HCT116 (cell line): ENCODE data around the gene CBLB. TPM values are rescaled to one million over a fixed set of nuclear protein-coding genes. Genes with fewer than 3 reads are reported as not detected.

Experiments
- ATAC-seq: fragments of 200-7000 bp; cut with Tn5 transposase; 2 replicates; pipeline ENCODE4 v1.9.1; 2020; ENCODE audit warnings: mild to moderate bottlenecking, moderate library complexity
- BruUV-seq: library from RNA; stranded (reverse); fragments of 400-500 nt; replicated peaks from 2 replicates; lab custom pipeline; 2021; lab: Mats Ljungman, UMichigan
- CTCF ChIA-PET: fragments of 300-600 bp; sonication (Branson Sonifier 250); formaldehyde crosslinking; loops from one replicate; lab custom pipeline; 2021; ENCODE audit warnings: antibody characterized with exemption; lab: Charles Lee
- POLR2A ChIA-PET: fragments of 300-600, 350-600 bp; sonication (Branson Sonifier 250); formaldehyde crosslinking; loops from one replicate; lab custom pipeline; 2021; ENCODE audit warnings: antibody characterized with exemption; lab: Charles Lee
- RAD21 ChIA-PET, 2 experiments: fragments of 300-600 bp; sonication (Branson Sonifier 250); formaldehyde crosslinking; loops; one replicate each; lab custom pipeline; 2023; ENCODE audit warnings: low total read pairs in 2 of 2; ENCODE audit not compliant: uncharacterized antibody in 2 of 2, unreplicated experiment in 2 of 2, low non-redundant PET in 1 of 2; lab: Charles Lee
- DNase-seq: peaks from one replicate; pipeline ENCODE4 v3.0.0-alpha.2; 2010; ENCODE audit warnings: low read depth, low spot score
- H2AFZ ChIP-seq: fragments of 200-600 bp; shearing (Covaris generic), sonication (generic); 2 replicates; pipeline ENCODE4 v1.6.1; 2017; ENCODE audit warnings: low read depth, mixed run types, mixed read lengths, antibody characterized with exemption, low read length; ENCODE audit not compliant: poor library complexity, severe bottlenecking
- H3K27ac ChIP-seq: 2 replicates; pipeline ENCODE4 v1.5.1; 2012; ENCODE audit warnings: low read depth, low read length
- H3K27me3 ChIP-seq: fragments of 200-600 bp; sonication (generic); 2 replicates; pipeline ENCODE4 v1.6.1; 2016; ENCODE audit warnings: mixed run types, low read length, mixed read lengths; ENCODE audit not compliant: insufficient read depth
- H3K36me3 ChIP-seq, 2 experiments: fragments of 200-500 bp in 1 of 2; fragments of 200-600 bp in 1 of 2; sonication (Bioruptor generic) in 1 of 2; sonication (generic) in 1 of 2; 2 replicates each; pipeline versions ENCODE4 v1.5.1 to v1.6.1; 2014 to 2016; ENCODE audit warnings: low read length in 2 of 2, inconsistent platforms in 1 of 2, mixed read lengths in 1 of 2, mixed run types in 1 of 2; ENCODE audit not compliant: insufficient read depth in 2 of 2, control insufficient read depth in 1 of 2
- H3K4me1 ChIP-seq, 2 experiments: fragments of 200-600 bp in 1 of 2; sonication (generic) in 1 of 2; 2 replicates each; pipeline versions ENCODE4 v1.5.1 to v1.6.1; 2012 to 2017; ENCODE audit warnings: low read length in 2 of 2, inconsistent platforms in 1 of 2, mild to moderate bottlenecking in 1 of 2, mixed read lengths in 1 of 2, mixed run types in 1 of 2, moderate library complexity in 1 of 2; ENCODE audit not compliant: insufficient read depth in 2 of 2, control insufficient read depth in 1 of 2
- H3K4me2 ChIP-seq: fragments of 200-600 bp; sonication (generic); 2 replicates; pipeline ENCODE4 v1.6.1; 2017; ENCODE audit warnings: mixed run types, low read length, mixed read lengths
- H3K4me3 ChIP-seq, 2 experiments: fragments of 200-600 bp in 1 of 2; sonication (generic) in 1 of 2; replicated peaks in 1 of 2; 2 replicates each; pipeline ENCODE4 v1.5.1; 2011 to 2016; ENCODE audit warnings: low read length in 2 of 2, control low read depth in 1 of 2, low read depth in 1 of 2, mild to moderate bottlenecking in 1 of 2, mixed read lengths in 1 of 2, mixed run types in 1 of 2
- H3K79me2 ChIP-seq: fragments of 200-600 bp; sonication (generic); 2 replicates; pipeline ENCODE4 v1.6.1; 2017; ENCODE audit warnings: mild to moderate bottlenecking, mixed run types, low read length, moderate library complexity, mixed read lengths; ENCODE audit not compliant: insufficient read depth
- H3K9ac ChIP-seq: fragments of 200-600 bp; sonication (generic); 2 replicates; pipeline ENCODE4 v1.6.1; 2016; ENCODE audit warnings: low read length, mixed read lengths
- H3K9me2 ChIP-seq: fragments of 200-600 bp; sonication (generic), shearing (Covaris generic); 2 replicates; pipeline ENCODE4 v1.6.1; 2017; ENCODE audit warnings: mixed run types, mild to moderate bottlenecking, moderate library complexity; ENCODE audit not compliant: insufficient read depth
- H3K9me3 ChIP-seq, 2 experiments: fragments of 200-500 bp in 1 of 2; fragments of 200-600 bp in 1 of 2; sonication (Bioruptor generic) in 1 of 2; sonication (generic) in 1 of 2; 2 replicates each; pipeline ENCODE4 v1.6.1; 2014 to 2017; ENCODE audit warnings: low read length in 2 of 2, mixed read lengths in 2 of 2, inconsistent platforms in 1 of 2, low read depth in 1 of 2, mild to moderate bottlenecking in 1 of 2, mixed run types in 1 of 2, moderate library complexity in 1 of 2; ENCODE audit not compliant: control insufficient read depth in 1 of 2, insufficient read depth in 1 of 2
- H4K20me1 ChIP-seq: fragments of 200-600 bp; sonication (generic), shearing (Covaris generic); 2 replicates; pipeline ENCODE4 v1.6.1; 2017; ENCODE audit warnings: mixed run types, mild to moderate bottlenecking, moderate library complexity; ENCODE audit not compliant: insufficient read depth
- EGR1 ChIP-seq: IDR thresholded peaks from 2 replicates; pipeline ENCODE4 v1.6.1; 2012; ENCODE audit warnings: low read depth
- EZH2 ChIP-seq: fragments of 200-600 bp; sonication (generic); IDR thresholded peaks from 2 replicates; pipeline ENCODE4 v1.6.1; 2017; ENCODE audit warnings: antibody characterized with exemption, mixed run types
- EZH2phosphoT487 ChIP-seq: fragments of 200-600 bp; IDR thresholded peaks from 2 replicates; pipeline ENCODE4 v1.6.1; 2018; ENCODE audit warnings: antibody characterized with exemption, borderline replicate concordance
- JUND ChIP-seq: IDR thresholded peaks from 2 replicates; pipeline ENCODE4 v1.6.1; 2012
- MAX ChIP-seq: IDR thresholded peaks from 2 replicates; pipeline ENCODE4 v1.6.1; 2012
- SP1 ChIP-seq: IDR thresholded peaks from 2 replicates; pipeline ENCODE4 v1.6.1; 2012; ENCODE audit warnings: low read depth
- SRF ChIP-seq: IDR thresholded peaks from 2 replicates; pipeline ENCODE4 v1.6.1; 2012; ENCODE audit warnings: low read depth
- ZBTB33 ChIP-seq: IDR thresholded peaks from 2 replicates; pipeline ENCODE4 v1.6.1; 2011; ENCODE audit warnings: mild to moderate bottlenecking, low read length, moderate library complexity; ENCODE audit not compliant: insufficient replicate concordance; ENCODE audit errors: extremely low read depth
- ZNF274 ChIP-seq: fragments of 200-500 bp; sonication (Bioruptor generic); IDR thresholded peaks from 2 replicates; pipeline ENCODE4 v1.6.1; 2014; ENCODE audit warnings: mild to moderate bottlenecking, low read depth, low read length, inconsistent platforms
- intact Hi-C: fragments of 100-400 bp; cut with micrococcal nuclease; formaldehyde crosslinking; loops from 2 replicates; pipeline ENCODE4 v1.10.0; 2022
- total RNA-seq: library from RNA; stranded (reverse); gene quantifications from one replicate; pipeline ENCODE4 v1.2.1, GENCODE V29; 2021; ENCODE audit not compliant: unreplicated experiment

CBLB gene
- total RNA-seq, 1 experiment from 2014 or later, result 10.4 TPM

GRCh38 chr3:105835606-105836005 lies 33.2 kb downstream of the CBLB start:
- no peak for DNase-seq
- CTCF ChIA-PET, result no interaction called here
- intact Hi-C loops, result no loop called here
- H3K4me1 ChIP-seq, result 0 out of 4 replicates have a peak, but pooled peaks cover 0 to 3% of the 10 kb centered on the region in 2 experiments
- TF ChIP-seq EGR1 (no peak), SP1 (no peak), JUND (no peak), MAX (no peak), EZH2phosphoT487 (no peak), ZBTB33 (no peak), EZH2 (no peak)
- TF ChIP-seq, all 23 proteins: peak for 0
- ATAC-seq, result no peak
- Histone ChIP-seq H3K9ac (no peak overlapping the region), H3K27ac (no peak overlapping the region), H3K36me3 (no peaks in the 10 kb centered on the region), H3K4me3 (no peak overlapping the region), H3K9me2 (no peaks in the 10 kb centered on the region), H3K27me3 (no peaks in the 10 kb centered on the region), H4K20me1 (no peaks in the 10 kb centered on the region), H2AFZ (no peak overlapping the region), H3K9me3 (no peaks in the 10 kb centered on the region), H3K79me2 (no peaks in the 10 kb centered on the region), H3K4me2 (no peak overlapping the region)
- no TSS peak for BruUV-seq
- ChIA-PET POLR2A (no interaction called here), RAD21 (no interaction called here)

- ChIA-PET POLR2A (no interaction called here), RAD21 (no interaction called here), CTCF (no interaction called here)
- Histone ChIP-seq H2AFZ (no peak overlapping the region), H3K4me3 (no peak overlapping the region), H3K9me3 (no peaks in the 10 kb centered on the region), H3K9ac (no peak overlapping the region), H3K4me2 (no peak overlapping the region), H4K20me1 (no peaks in the 10 kb centered on the region), H3K36me3 (no peaks in the 10 kb centered on the region), H3K79me2 (no peaks in the 10 kb centered on the region), H3K4me1 (0 out of 4 replicates have a peak, but pooled peaks cover 0 to 3% of the 10 kb centered on the region in 2 experiments), H3K27me3 (no peaks in the 10 kb centered on the region)
- DNase-seq, result no peak
- ATAC-seq, result no peak
- no TSS peak for BruUV-seq
- intact Hi-C loops, result no loop called here
- no peak for TF ChIP-seq ZNF274
- TF ChIP-seq SRF, result no peak
- TF ChIP-seq, all 23 proteins: peak for 0
- Histone ChIP-seq H3K9me2 (no peaks in the 10 kb centered on the region), H3K27ac (no peak overlapping the region)
Observed at GRCh38 chr3:105834768-105835167, 34.0 kb downstream of the CBLB start.
